GM10847 (cell line): ENCODE results near the gene RPL35.

Experiments
- POLR2A ChIP-seq: IDR thresholded peaks from 2 replicates; pipeline ENCODE4 v1.6.1; 2011; ENCODE audit not compliant: insufficient read length; ENCODE audit errors: extremely low read depth

The RPL35 gene

DNA sequence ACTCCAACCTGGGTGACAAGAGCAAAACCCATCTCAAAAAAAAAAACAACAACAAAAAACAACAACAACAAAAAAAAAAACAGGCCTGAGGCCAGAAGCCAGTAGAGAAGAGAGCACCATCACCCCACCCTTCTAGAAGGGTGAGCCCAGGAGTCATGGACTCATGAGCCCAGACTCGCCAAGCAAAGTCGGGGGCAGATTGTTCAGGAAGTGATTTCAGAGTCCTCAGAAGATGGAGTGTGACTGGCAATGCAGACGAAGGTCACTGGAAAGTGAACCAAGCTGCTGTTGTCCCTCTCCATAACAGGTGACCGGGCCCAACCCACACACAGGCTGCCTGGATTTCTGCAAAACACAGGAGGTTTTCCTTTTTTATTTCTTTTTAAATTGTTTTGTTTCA is 17.5 kb downstream of the RPL35 start:
- TF ChIP-seq POLR2A: no peak

GRCh38 chr9:124843456-124844034 is 18.2 kb downstream of the RPL35 start:
- TF ChIP-seq POLR2A: no peak

- no peak for TF ChIP-seq POLR2A
These were observed 20.5 kb downstream of the RPL35 start for GRCh38 chr9:124841075-124841821.

GRCh38 chr9:124840300-124840833 is 21.4 kb downstream of the RPL35 start:
- no peak for TF ChIP-seq POLR2A

- TF ChIP-seq POLR2A: no peak
These were observed 22.0 kb downstream of the RPL35 start for GRCh38 chr9:124839612-124840299.

DNA sequence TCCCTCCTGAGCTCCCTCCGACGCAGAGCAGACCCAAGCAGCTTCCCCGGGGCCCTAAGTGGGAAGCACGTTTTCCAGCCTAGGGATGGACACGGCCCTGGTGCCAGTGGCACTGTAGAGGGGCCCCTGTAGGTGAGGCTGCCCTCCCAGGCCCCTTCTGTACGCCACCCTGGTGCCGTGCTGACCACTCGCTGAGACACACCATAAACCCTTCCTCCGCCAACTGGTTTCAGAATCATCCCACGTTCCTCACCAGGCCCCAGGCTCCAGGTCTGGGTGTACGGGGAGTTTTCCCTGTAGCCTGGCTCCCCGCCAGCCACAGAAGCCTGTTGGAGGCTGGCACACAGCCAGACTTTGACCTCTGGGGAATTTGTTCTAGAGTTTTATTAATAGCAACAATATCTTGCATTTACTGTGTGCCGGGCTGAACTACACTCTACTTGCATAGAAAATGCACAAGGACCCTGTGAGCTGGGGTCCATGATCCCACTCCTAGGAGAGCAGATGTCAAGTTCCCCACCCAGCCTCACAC is 26.7 kb downstream of the RPL35 start:
- no peak for TF ChIP-seq POLR2A

DNA sequence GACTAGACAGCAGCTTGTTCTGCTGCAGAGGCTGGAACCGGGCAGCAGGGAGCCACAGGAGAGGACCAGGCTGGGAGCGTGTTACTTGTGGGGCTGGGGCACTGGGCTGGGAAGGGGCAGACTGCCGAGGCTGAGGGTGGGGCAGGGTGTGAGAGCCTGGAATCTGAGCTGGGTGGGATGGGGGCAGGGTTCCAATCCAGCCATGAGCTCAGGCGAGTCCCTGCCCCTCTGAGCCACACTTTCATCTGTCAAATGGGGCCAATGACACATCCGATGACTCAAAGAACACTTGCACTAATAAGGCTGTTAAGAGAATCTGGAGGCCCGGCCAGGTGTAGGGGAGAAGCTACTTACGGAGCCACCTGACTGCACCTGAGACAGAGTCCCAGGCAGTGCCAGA is 27.2 kb downstream of the RPL35 start:
- no peak for TF ChIP-seq POLR2A

- TF ChIP-seq POLR2A: no peak
These were observed 30.0 kb downstream of the RPL35 start for GRCh38 chr9:124831642-124832364.

- no peak for TF ChIP-seq POLR2A
These were observed 31.2 kb downstream of the RPL35 start for GRCh38 chr9:124830593-124830992.

GRCh38 chr9:124829334-124829669 is 32.5 kb downstream of the RPL35 start:
- no peak for TF ChIP-seq POLR2A

DNA sequence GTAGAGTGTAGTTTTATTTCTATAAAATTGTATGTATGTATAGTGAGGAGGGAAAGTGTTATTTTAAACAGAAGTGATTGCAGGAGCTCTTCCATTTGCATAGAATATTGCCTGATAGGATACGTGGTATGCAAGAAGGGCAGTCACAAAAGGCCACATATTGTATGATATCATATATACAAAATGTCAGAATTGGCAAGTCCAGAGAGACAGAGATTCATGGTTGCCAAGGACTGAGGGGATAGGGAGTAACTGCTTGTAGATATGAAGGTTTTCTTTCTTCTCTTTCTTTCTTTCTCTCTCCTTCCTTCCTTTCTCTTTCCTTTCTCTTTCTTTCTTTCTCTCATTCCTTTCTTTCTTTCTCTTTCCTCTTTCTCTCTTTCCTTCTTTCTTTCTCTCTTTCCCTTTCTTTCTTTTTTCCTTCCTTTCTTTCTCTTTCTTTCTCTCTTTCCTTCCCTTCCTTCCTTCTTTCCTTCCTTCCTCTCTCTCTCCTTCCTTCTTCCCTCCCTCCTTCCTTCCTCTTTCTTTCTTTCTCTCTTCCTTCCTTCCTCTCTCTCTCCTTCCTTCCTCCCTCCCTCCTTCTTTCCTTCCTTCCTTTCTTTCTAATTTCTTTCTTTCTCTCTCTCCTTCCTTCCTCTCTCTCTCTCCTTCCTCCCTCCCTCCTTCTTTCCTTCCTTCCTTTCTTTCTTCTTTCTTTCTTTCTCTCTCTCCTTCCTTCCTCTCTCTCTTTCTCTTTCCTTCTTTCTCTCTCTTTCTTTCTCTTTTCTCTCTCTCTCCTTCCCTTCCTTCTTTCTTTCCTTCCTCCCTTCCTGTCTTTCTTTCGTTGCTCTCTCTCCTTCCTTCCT is 33.0 kb downstream of the RPL35 start:
- no peak for TF ChIP-seq POLR2A

GRCh38 chr9:124820698-124821623 is 40.8 kb downstream of the RPL35 start:
- TF ChIP-seq POLR2A: no peak

DNA sequence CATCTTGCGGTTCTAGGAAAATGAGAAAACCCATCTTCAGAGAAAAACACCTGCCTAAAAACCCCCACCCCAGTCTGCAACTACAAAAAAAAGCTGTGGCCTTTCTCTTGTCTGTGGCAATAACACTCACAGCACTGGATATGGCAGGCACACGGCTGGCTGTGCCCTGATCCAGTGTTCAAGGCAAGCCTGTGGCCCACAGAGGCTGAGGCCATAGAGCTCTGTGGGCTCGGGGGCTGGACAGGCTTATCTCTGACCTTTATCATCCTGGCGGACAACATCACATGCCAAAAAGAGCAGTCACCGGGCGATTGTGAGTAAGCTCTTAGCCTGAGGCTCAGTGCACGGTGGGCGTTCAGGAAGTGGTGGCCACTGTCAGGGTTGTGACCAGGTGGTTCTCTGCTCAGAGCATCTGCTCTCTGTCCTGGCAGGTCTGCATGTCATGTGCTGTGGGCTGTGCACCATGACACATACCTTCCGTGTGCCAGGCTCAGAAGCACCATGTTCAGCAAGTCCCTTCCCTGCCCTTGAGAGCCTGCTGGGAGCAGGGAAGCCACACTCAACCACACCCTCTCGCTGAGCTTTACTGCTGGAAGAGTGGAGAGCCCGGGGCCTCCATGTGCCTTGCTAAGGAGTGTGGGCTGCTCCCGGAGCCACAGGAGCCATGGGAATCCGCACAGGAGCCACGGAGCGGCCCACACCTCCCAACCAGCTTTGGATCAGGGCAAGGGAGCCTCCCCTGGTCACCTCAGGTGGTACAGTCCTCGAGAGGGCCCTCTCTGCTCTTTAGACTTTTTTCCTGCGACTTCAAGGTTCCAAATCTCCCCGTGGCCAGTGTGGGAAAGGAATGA is 43.1 kb downstream of the RPL35 start:
- TF ChIP-seq POLR2A: no peak

DNA sequence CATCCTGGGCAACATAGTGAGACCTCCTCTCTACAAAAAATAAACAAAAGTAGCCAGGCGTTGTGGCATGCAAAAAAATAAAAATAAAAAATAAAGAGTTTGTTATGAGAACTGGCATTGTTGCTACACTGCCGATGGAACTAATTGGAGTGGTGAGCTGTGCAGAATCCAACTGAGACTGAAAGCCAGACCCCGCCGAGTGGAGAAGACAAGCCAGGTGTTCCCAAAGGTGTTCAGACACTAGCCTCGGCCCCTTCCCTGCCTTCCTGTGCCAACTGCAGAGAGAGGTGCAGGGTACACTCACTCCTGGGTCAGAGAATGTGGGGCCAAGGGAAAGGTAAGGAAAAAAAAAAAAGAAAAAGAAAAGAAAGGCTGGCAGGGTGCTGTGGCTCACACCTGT is 46.2 kb downstream of the RPL35 start:
- TF ChIP-seq POLR2A: no peak
